Esophagus squamous epithelium (tissue), 4 donors: ENCODE results near the gene DHRSX.

Experiments used
- POLR2A ChIP-seq, 4 donors: fragments of 450-650 bp; IDR thresholded peaks; one replicate each; pipeline ENCODE4 v1.6.1; 2017; ENCODE audit warnings: antibody characterized with exemption in 4 of 4, mild to moderate bottlenecking in 4 of 4, moderate library complexity in 3 of 4
- TF ChIP-seq, protein P1 (sequence below), 6 experiments: fragments of 450-650 bp in 4 of 6; fragments of 200-600 bp in 2 of 6; sonication (generic) in 2 of 6; IDR thresholded peaks; one replicate each; pipeline ENCODE4 v1.5.1; 2016 to 2019; ENCODE audit warnings: antibody characterized with exemption in 6 of 6, mild to moderate bottlenecking in 4 of 6, moderate library complexity in 4 of 6

DNA sequence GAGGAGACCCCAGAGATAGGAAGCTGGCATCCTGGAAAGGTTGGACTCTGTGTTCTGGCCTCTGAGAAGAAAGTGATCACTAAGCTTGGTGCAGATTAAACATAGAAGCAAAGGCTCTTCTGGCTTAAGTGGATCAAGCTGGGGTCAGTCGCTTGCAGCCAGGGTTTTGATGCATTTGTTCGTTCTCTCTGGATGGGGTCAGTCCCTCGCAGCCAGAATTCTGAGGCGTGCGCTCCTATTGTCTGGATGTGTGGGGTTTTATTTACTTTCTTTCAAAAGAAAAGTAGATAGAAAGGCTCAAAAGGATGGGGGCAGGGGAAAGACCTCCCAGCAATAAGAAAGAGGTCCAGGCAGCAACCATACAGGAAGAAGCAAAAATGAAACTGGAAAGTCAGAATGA lies 152.6 kb downstream of the DHRSX start:
- TF ChIP-seq POLR2A (IDR thresholded peaks at IDR 0.05) = no peak
- TF ChIP-seq, protein P1, sequence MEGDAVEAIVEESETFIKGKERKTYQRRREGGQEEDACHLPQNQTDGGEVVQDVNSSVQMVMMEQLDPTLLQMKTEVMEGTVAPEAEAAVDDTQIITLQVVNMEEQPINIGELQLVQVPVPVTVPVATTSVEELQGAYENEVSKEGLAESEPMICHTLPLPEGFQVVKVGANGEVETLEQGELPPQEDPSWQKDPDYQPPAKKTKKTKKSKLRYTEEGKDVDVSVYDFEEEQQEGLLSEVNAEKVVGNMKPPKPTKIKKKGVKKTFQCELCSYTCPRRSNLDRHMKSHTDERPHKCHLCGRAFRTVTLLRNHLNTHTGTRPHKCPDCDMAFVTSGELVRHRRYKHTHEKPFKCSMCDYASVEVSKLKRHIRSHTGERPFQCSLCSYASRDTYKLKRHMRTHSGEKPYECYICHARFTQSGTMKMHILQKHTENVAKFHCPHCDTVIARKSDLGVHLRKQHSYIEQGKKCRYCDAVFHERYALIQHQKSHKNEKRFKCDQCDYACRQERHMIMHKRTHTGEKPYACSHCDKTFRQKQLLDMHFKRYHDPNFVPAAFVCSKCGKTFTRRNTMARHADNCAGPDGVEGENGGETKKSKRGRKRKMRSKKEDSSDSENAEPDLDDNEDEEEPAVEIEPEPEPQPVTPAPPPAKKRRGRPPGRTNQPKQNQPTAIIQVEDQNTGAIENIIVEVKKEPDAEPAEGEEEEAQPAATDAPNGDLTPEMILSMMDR (IDR thresholded peaks at IDR 0.05) = no peak
